GM18511 (cell line): ENCODE data around the gene SELENOO.

Experiments
- ATAC-seq: cut with Tn5 transposase; IDR thresholded peaks from one replicate; pipeline ENCODE4 v1.9.1; 2021; ENCODE audit warnings: mild to moderate bottlenecking, moderate library complexity; ENCODE audit not compliant: unreplicated experiment

Gene SELENOO

DNA sequence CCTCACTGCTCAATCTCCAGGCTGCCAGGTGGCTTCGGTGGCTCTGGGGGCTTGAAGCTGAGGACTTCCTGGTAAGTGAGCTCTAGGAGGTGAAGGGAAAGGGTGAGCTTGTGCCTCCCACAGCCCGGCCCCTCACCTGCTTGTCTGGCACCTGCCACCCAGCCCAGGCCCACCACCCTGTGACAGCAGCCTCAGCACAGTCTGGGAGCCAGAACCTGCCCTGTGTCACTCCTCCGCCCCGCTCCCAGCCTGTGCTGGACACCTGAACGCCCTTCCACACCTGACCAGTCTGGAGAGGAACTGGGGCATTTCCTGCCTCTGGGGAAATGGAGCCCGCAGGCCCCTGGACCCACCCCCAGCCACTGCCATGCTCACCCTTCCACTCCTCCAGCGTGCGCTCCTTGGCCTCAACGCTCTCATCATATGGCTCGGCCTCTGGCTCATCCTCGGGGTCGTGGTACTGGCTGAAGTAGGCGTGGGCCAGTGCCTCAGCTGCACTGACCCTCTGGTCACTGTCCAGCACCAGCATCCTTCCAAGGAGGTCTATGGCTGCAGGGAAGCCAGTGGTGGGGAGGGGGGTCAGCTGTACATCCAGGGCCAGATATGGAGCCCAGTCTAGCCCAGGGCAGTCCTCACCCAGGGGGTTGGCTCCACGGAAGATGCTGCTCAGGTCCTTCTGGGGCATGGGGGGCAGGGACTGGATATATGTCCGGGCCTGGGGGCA is 64.3 kb downstream of the SELENOO start:
- ATAC-seq: no peak

DNA sequence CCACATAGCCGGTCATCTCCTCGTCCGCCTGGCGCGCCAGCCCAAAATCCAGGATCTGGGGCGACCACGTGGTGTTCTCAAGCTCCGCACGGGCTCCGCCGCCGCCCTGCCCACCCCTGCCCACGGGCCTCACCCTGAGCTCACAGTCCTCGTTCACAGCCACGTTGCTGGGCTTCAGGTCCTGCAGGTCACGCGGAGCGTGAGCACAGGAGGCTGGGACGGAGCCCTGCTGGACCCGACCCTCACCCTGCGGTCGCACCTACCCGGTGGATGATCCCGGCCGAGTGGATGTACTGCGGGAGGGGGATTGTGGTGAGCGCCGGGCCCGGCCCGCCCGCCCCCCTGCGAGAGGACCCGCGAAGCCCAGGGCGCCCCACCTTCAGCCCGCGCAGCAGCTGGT is 66.2 kb downstream of the SELENOO start:
- ATAC-seq: no peak
